DOHH2 (cell line): ENCODE measurements around the gene PIGS.

Source experiments
- CTCF ChIP-seq: fragments of 200-600 bp; sonication (generic); IDR thresholded peaks from one replicate; pipeline ENCODE4 v1.5.1; 2014; ENCODE audit warnings: antibody characterized with exemption, mild to moderate bottlenecking, low read depth, low read length; ENCODE audit not compliant: poor library complexity, severe bottlenecking
- EZH2phosphoT487 ChIP-seq: fragments of 200-600 bp; sonication (generic); IDR thresholded peaks from 2 replicates; pipeline ENCODE4 v1.6.1; 2017; ENCODE audit warnings: borderline replicate concordance, mild to moderate bottlenecking, antibody characterized with exemption, low read length, moderate library complexity, mixed read lengths

DNA sequence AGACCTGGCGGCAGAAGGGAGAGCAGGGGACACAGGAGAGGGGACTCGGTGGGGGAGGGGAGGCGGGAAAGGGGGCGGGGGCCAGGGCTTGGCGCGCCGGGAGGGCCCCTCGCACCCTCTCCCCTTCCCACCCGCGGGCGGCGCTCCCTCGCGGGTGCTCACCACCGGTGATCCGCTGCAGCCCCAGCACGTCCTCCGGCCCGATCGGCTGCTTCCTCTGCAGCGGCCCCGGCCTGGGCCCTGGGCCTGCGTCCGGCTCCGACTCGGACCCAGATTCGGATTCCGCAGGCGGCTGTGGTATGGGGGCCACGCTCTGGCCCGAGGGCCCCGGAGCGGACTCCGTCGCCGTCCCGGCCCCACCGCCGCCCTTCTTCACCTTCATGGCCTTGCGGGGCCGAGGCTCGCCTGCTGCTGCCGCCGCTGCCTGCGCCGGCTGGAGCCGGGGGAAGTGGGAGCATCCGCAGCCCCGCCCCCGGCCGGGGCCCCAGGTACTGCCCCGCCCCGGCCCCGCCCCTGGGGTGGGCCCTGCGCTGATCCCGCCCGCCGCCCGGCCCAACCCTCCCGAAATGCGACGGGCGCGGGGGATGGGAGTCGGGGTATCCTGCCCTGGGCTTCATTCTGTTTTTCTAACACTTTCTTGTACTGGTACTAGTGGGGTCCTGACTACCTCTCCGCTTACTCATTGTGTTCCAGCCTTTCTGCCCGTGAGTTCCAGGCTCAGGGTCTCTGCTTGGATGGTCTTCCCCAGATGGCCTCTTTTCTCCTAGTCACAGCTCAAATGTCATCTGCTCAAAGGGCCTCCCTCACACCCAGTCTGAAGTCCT is 18.9 kb downstream of the PIGS start, which contains the start of gene UNC119:
- no peak for TF ChIP-seq CTCF
- TF ChIP-seq EZH2phosphoT487: no peak
